ENCODE measurements around the gene TNP1.

- TF ChIP-seq CTCF (IDR thresholded peaks at IDR 0.05; ENCODE audit: low read depth, low read length, missing input control) (no peak), RAD21 (IDR thresholded peaks at IDR 0.05) (no peak), ATF3 (IDR thresholded peaks at IDR 0.05) (no peak), YY1 (IDR thresholded peaks at IDR 0.05) (no peak), EGR1 (IDR thresholded peaks at IDR 0.05; ENCODE audit: low read depth in 2 of 2) (no peak), JUND (IDR thresholded peaks at IDR 0.05) (no peak)
These were observed 39.2 kb downstream of the TNP1 start for GRCh38 chr2:216820709-216821108.
